Measurements from ENCODE around the gene ARHGAP28. TPM values are rescaled to one million over a fixed set of nuclear protein-coding genes. Genes with fewer than 3 reads are reported as not detected.

ARHGAP28 gene
- total and polyA plus RNA-seq, 10 of the 15 experiments (the other 5 are each of a cell fraction or from before 2014, with no cell fraction given): not detected

GRCh38 chr18:6746386-6746960, 17.0 kb downstream of the ARHGAP28 start (continued):
- TF ChIP-seq RELB (IDR thresholded peaks at IDR 0.05; ENCODE audit: low read depth): no peak
- no peak for TF ChIP-seq RELA (IDR thresholded peaks at IDR 0.05; ENCODE audit: borderline replicate concordance, partially characterized antibody)
- TF ChIP-seq CTCF (IDR thresholded peaks at IDR 0.05 in 2 of 3, conservative IDR thresholded peaks at IDR 0.05 in 1 of 3; ENCODE audit: control insufficient read depth in 2 of 3, extremely low read depth in 1 of 3, insufficient read depth in 1 of 3, low read depth in 3 of 3, low read length in 3 of 3): no peak
- TF ChIP-seq MTA2 (IDR thresholded peaks at IDR 0.05; ENCODE audit: low read depth): no peak
- no peak for TF ChIP-seq PAX8 (IDR thresholded peaks at IDR 0.05)
- TF ChIP-seq EGR1 (IDR thresholded peaks at IDR 0.05; ENCODE audit: borderline replicate concordance in 1 of 2, low read depth in 2 of 2, low read length in 2 of 2): no peak
- no peak for TF ChIP-seq IRF3 (IDR thresholded peaks at IDR 0.05)

GRCh38 chr18:6747646-6748045, 18.1 kb downstream of the ARHGAP28 start:
- ChIA-PET SMC1A (ENCODE audit: uncharacterized antibody, unreplicated experiment) (no interaction called here), RAD21 (ENCODE audit: unreplicated experiment) (no interaction called here), CTCF (no interaction called here), POLR2A (no interaction called here)
- Histone ChIP-seq H3K4me1 (ENCODE audit: control insufficient read depth, insufficient read depth, low read length) (no peaks in the 10 kb centered on the region), H3K36me3 (ENCODE audit: control insufficient read depth in 2 of 2, insufficient read depth in 2 of 2, low read length in 1 of 2) (no peaks in the 10 kb centered on the region), H3K9me3 (replicated peaks; ENCODE audit: control insufficient read depth, insufficient read depth, low read length) (no peaks in the 10 kb centered on the region), H3K4me3 (no peak overlapping the region), H3K4me2 (ENCODE audit: control insufficient read depth, insufficient read depth) (no peak overlapping the region), H3K79me2 (ENCODE audit: control insufficient read depth, insufficient read depth, low read length) (no peaks in the 10 kb centered on the region), H2AFZ (ENCODE audit: control insufficient read depth, low read depth, low read length) (no peak overlapping the region), H3K27ac (ENCODE audit: control insufficient read depth, insufficient read depth) (no peak overlapping the region), H3K27me3 (replicated peaks in 1 of 2; ENCODE audit: control insufficient read depth in 2 of 2, insufficient read depth in 2 of 2, low read length in 1 of 2) (no peaks in the 10 kb centered on the region), H3K9ac (ENCODE audit: control insufficient read depth, insufficient read depth, low read length) (no peak overlapping the region), H4K20me1 (ENCODE audit: control insufficient read depth, insufficient read depth) (no peaks in the 10 kb centered on the region)
- intact Hi-C loops (cut with micrococcal nuclease; ENCODE audit: unreplicated experiment): loop anchor here (10.0 kb wide), 1 partner anchor 203 kb away; no protein-coding TSS in a partner anchor
- WGBS (ENCODE audit: insufficient coverage, insufficient replicate concordance, low lambda C conversion rate, missing lambda C conversion rate): 0% methylated on average over 2 of the region's 2 CpGs
- DNase-seq (ENCODE audit: low read depth, low spot score) (no peak), FAIRE-seq (no peak), ATAC-seq (no peak)
- in situ Hi-C loops (cut with MboI): no loop called here
- BruUV-seq (replicated peaks): no TSS peak
- TF ChIP-seq ZZZ3 (IDR thresholded peaks at IDR 0.05; ENCODE audit: control insufficient read depth, insufficient read length, low read depth) (no peak), ZNF24 (IDR thresholded peaks at IDR 0.05) (no peak), NR2F1 (conservative IDR thresholded peaks at IDR 0.05) (no peak), ESRRA (IDR thresholded peaks at IDR 0.05; ENCODE audit: low read length) (no peak), ZNF217 (IDR thresholded peaks at IDR 0.05) (no peak), KDM1A (IDR thresholded peaks at IDR 0.05; ENCODE audit: borderline replicate concordance) (no peak), SREBF1 (IDR thresholded peaks at IDR 0.05; ENCODE audit: low read length) (no peak), BMI1 (IDR thresholded peaks at IDR 0.05; ENCODE audit: borderline replicate concordance) (no peak), ETV6 (conservative IDR thresholded peaks at IDR 0.05 in 1 of 2, IDR thresholded peaks at IDR 0.05 in 1 of 2; ENCODE audit: borderline replicate concordance in 1 of 2, low read depth in 1 of 2) (no peak), POU2F2 (IDR thresholded peaks at IDR 0.05; ENCODE audit: borderline replicate concordance, low read depth, low read length) (no peak), ELK1 (IDR thresholded peaks at IDR 0.05; ENCODE audit: low read depth, low read length) (no peak), ZBED1 (IDR thresholded peaks at IDR 0.05; ENCODE audit: borderline replicate concordance) (no peak)
